Measurements from ENCODE around the gene TNFRSF25. TPM values are rescaled to one million over a fixed set of nuclear protein-coding genes. Genes with fewer than 3 reads are reported as not detected.
"Not testable (repeated sequence)": the region's sequence is repeated elsewhere in the genome, so short reads cannot be mapped to it uniquely, and the experiment has no call there.

Gene TNFRSF25
- total and polyA plus RNA-seq, 2 donors (not counting 1 experiment from before 2014, with no cell fraction given), result 0.24 to 1.5 TPM

DNA sequence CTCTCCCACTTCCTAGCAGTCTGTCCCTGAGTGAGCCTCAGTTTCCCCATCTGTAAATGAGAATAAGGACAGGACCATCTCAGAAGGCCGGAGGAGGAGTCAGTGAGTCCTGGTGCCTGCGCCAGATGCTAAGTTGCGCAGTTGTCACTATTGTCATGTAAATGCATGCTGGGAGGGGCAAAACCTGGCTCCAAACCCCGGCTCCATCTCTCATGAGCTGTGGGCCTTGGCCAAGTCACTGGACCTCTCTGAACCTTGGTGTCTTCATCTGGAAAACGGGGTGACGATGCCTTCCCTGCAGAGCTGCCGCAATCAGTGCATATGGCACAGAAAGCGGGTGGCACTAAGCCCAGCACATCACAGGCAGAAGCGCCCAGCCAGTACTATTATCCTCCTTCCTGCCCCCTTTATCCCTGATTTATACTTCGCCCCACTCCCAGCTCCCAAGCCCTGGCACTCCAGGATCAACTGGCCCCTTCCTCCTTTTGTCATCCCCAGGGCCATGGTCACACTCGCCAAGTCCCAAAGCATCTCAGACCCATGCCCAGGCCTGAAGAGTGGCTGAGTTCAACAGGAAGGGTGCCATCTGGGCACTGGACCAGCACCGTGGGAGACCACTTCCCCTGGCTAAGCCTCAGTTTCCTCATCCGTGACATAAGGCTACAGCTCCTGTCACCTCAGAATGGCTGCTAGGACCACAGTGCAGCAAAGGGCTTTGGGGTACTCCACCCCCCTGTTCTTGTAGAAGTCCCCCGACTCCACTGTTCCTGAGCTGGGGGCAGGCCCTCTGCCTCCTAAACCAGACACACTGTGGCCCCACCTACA lies 29.8 kb upstream of the TNFRSF25 start:
- Histone ChIP-seq H2AFZ (ENCODE audit: low read length) (no peak overlapping the region), H3K9me3 (ENCODE audit: control insufficient read depth, insufficient read depth, low read depth, low read length) (no peaks in the 10 kb centered on the region), H4K20me1 (ENCODE audit: control insufficient read depth, extremely low read depth, insufficient read depth, low read length) (no peaks in the 10 kb centered on the region), H3K4me3 (replicated peaks in 1 of 4; ENCODE audit: control extremely low read depth in 1 of 4, insufficient read depth in 1 of 4, low read depth in 3 of 4, low read length in 4 of 4) (no peak overlapping the region), H3K36me3 (ENCODE audit: control insufficient read depth, insufficient read depth, low read length) (no peaks in the 10 kb centered on the region), H3K79me2 (ENCODE audit: control insufficient read depth, insufficient read depth, low read length) (no peaks in the 10 kb centered on the region), H3K4me1 (ENCODE audit: control insufficient read depth, extremely low read depth, insufficient read depth, low read length) (no peaks in the 10 kb centered on the region), H3K27ac (ENCODE audit: insufficient read depth, low read length) (no peak overlapping the region), H3K27me3 (ENCODE audit: control insufficient read depth, insufficient read depth, low read length) (peaks cover 14% of the 10 kb centered on the region), H3K9ac (ENCODE audit: insufficient read depth, low read length) (no peak overlapping the region), H3K4me2 (ENCODE audit: extremely low read depth, insufficient read depth, low read length) (no peak overlapping the region)
- TF ChIP-seq EZH2 (IDR thresholded peaks at IDR 0.05; ENCODE audit: low read length, missing control alignments) (no peak), CTCF (conservative IDR thresholded peaks at IDR 0.05 in 1 of 2, IDR thresholded peaks at IDR 0.05 in 1 of 2; ENCODE audit: low read depth in 1 of 2, low read length in 2 of 2) (no peak)
- DNase-seq (ENCODE audit: low read depth in 2 of 2), result no peak

DNA sequence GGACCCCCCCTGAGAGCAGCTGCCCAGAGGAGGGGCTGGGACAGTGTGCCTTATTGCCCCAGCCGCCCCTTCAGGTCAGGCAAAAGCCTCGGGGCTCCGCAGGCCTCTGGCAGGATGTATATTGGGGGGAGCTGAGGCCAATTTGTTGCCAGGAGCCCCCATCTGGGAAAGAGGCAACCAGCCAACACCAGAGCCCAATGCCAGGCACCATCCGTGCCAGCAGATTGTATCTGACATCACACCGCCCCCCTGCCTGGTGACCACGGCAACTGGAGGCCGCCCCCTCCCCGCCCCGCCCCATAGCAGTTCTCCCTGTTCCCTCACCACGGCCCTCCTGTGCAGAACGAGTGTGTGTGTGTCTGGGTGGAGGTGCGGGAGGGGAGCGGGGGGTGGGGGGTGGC lies 29.1 kb upstream of the TNFRSF25 start:
- Histone ChIP-seq H3K27ac (ENCODE audit: insufficient read depth, low read length) (no peak overlapping the region), H3K4me2 (ENCODE audit: extremely low read depth, insufficient read depth, low read length) (no peak overlapping the region), H4K20me1 (ENCODE audit: control insufficient read depth, extremely low read depth, insufficient read depth, low read length) (no peaks in the 10 kb centered on the region), H3K27me3 (ENCODE audit: control insufficient read depth, insufficient read depth, low read length) (peaks cover 14% of the 10 kb centered on the region), H3K9me3 (ENCODE audit: control insufficient read depth, insufficient read depth, low read depth, low read length) (no peaks in the 10 kb centered on the region), H3K79me2 (ENCODE audit: control insufficient read depth, insufficient read depth, low read length) (no peaks in the 10 kb centered on the region), H3K4me3 (replicated peaks in 1 of 4; ENCODE audit: control extremely low read depth in 1 of 4, insufficient read depth in 1 of 4, low read depth in 3 of 4, low read length in 4 of 4) (no peak overlapping the region), H3K36me3 (ENCODE audit: control insufficient read depth, insufficient read depth, low read length) (no peaks in the 10 kb centered on the region), H3K4me1 (ENCODE audit: control insufficient read depth, extremely low read depth, insufficient read depth, low read length) (no peaks in the 10 kb centered on the region), H3K9ac (ENCODE audit: insufficient read depth, low read length) (no peak overlapping the region), H2AFZ (ENCODE audit: low read length) (no peak overlapping the region)
- no peak for DNase-seq (ENCODE audit: low read depth in 2 of 2)
- TF ChIP-seq CTCF (conservative IDR thresholded peaks at IDR 0.05 in 1 of 2, IDR thresholded peaks at IDR 0.05 in 1 of 2; ENCODE audit: low read depth in 1 of 2, low read length in 2 of 2) (no peak), EZH2 (IDR thresholded peaks at IDR 0.05; ENCODE audit: low read length, missing control alignments) (no peak)

- no peak overlapping the region for H2AFZ ChIP-seq (ENCODE audit: low read length)
- DNase-seq (ENCODE audit: low read depth in 2 of 2), result no peak
- H3K27me3 ChIP-seq (ENCODE audit: control insufficient read depth, insufficient read depth, low read length), result peaks cover 14% of the 10 kb centered on the region
- no peak overlapping the region for H3K4me3 ChIP-seq (replicated peaks in 1 of 4; ENCODE audit: control extremely low read depth in 1 of 4, insufficient read depth in 1 of 4, low read depth in 3 of 4, low read length in 4 of 4)
- TF ChIP-seq CTCF (conservative IDR thresholded peaks at IDR 0.05 in 1 of 2, IDR thresholded peaks at IDR 0.05 in 1 of 2; ENCODE audit: low read depth in 1 of 2, low read length in 2 of 2), result no peak
- no peak for TF ChIP-seq EZH2 (IDR thresholded peaks at IDR 0.05; ENCODE audit: low read length, missing control alignments)
- no peaks in the 10 kb centered on the region for H3K4me1 ChIP-seq (ENCODE audit: control insufficient read depth, extremely low read depth, insufficient read depth, low read length)
- no peak overlapping the region for H3K27ac ChIP-seq (ENCODE audit: insufficient read depth, low read length)
- no peak overlapping the region for H3K4me2 ChIP-seq (ENCODE audit: extremely low read depth, insufficient read depth, low read length)
- H3K9me3 ChIP-seq (ENCODE audit: control insufficient read depth, insufficient read depth, low read depth, low read length), result no peaks in the 10 kb centered on the region
- no peaks in the 10 kb centered on the region for H4K20me1 ChIP-seq (ENCODE audit: control insufficient read depth, extremely low read depth, insufficient read depth, low read length)
- no peak overlapping the region for H3K9ac ChIP-seq (ENCODE audit: insufficient read depth, low read length)
- H3K36me3 ChIP-seq (ENCODE audit: control insufficient read depth, insufficient read depth, low read length), result no peaks in the 10 kb centered on the region
- no peaks in the 10 kb centered on the region for H3K79me2 ChIP-seq (ENCODE audit: control insufficient read depth, insufficient read depth, low read length)
Measured at GRCh38 chr1:6494627-6495026, 28.7 kb upstream of the TNFRSF25 start.

GRCh38 chr1:6493834-6494223 lies 27.9 kb upstream of the TNFRSF25 start:
- not testable (repeated sequence) for H3K36me3 ChIP-seq (ENCODE audit: control insufficient read depth, insufficient read depth, low read length); H4K20me1 ChIP-seq (ENCODE audit: control insufficient read depth, extremely low read depth, insufficient read depth, low read length); H3K9ac ChIP-seq (ENCODE audit: insufficient read depth, low read length); H3K9me3 ChIP-seq (ENCODE audit: control insufficient read depth, insufficient read depth, low read depth, low read length); H3K4me3 ChIP-seq (replicated peaks in 1 of 4; ENCODE audit: control extremely low read depth in 1 of 4, insufficient read depth in 1 of 4, low read depth in 3 of 4, low read length in 4 of 4); H3K79me2 ChIP-seq (ENCODE audit: control insufficient read depth, insufficient read depth, low read length); H2AFZ ChIP-seq (ENCODE audit: low read length); H3K4me2 ChIP-seq (ENCODE audit: extremely low read depth, insufficient read depth, low read length); H3K27ac ChIP-seq (ENCODE audit: insufficient read depth, low read length); DNase-seq (ENCODE audit: low read depth in 2 of 2); H3K4me1 ChIP-seq (ENCODE audit: control insufficient read depth, extremely low read depth, insufficient read depth, low read length)
- H3K27me3 ChIP-seq (ENCODE audit: control insufficient read depth, insufficient read depth, low read length), result peaks cover 14% of the 10 kb centered on the region

Measured in fibroblast of lung (primary cell).